KMS-11 (cell line): ENCODE results near the gene OR56A4.

Experiments
- H2AFZ ChIP-seq: fragments of 200-600 bp; sonication (generic); 2 replicates; pipeline ENCODE4 v1.6.1; 2016; ENCODE audit warnings: antibody characterized with exemption, mixed run types, low read depth
- H3K27ac ChIP-seq: fragments of 200-600 bp; sonication (generic); 2 replicates; pipeline ENCODE4 v1.6.1; 2016; ENCODE audit warnings: mild to moderate bottlenecking, mixed run types
- H3K27me3 ChIP-seq: fragments of 200-600 bp; sonication (generic); 2 replicates; pipeline ENCODE4 v1.6.1; 2017; ENCODE audit warnings: mild to moderate bottlenecking, low read depth, mixed run types, moderate library complexity; ENCODE audit not compliant: insufficient read depth
- H3K36me3 ChIP-seq: fragments of 200-600 bp; sonication (generic); 2 replicates; pipeline ENCODE4 v1.6.1; 2017; ENCODE audit warnings: mild to moderate bottlenecking, mixed run types; ENCODE audit not compliant: insufficient read depth
- H3K4me1 ChIP-seq: fragments of 200-600 bp; sonication (generic); 2 replicates; pipeline ENCODE4 v1.6.1; 2016; ENCODE audit warnings: mild to moderate bottlenecking, low read depth, mixed run types; ENCODE audit not compliant: poor library complexity, severe bottlenecking
- H3K4me2 ChIP-seq: fragments of 200-600 bp; sonication (generic); 2 replicates; pipeline ENCODE4 v1.7.0; 2016; ENCODE audit warnings: mild to moderate bottlenecking, mixed run types
- H3K4me3 ChIP-seq: fragments of 200-600 bp; sonication (generic); IDR thresholded peaks from 2 replicates; pipeline ENCODE4 v1.6.1; 2017; ENCODE audit warnings: low read depth, low read length, mixed read lengths; ENCODE audit not compliant: insufficient read depth
- H3K79me2 ChIP-seq: fragments of 200-600 bp; sonication (generic); 2 replicates; pipeline ENCODE4 v1.6.1; 2016; ENCODE audit warnings: low read depth, mixed run types; ENCODE audit not compliant: insufficient read depth
- H3K9ac ChIP-seq: fragments of 200-600 bp; sonication (generic); 2 replicates; pipeline ENCODE4 v1.6.1; 2016; ENCODE audit warnings: mild to moderate bottlenecking, mixed run types
- H4K20me1 ChIP-seq: fragments of 200-600 bp; sonication (generic); 2 replicates; pipeline ENCODE4 v1.6.1; 2016; ENCODE audit warnings: mild to moderate bottlenecking, mixed run types; ENCODE audit not compliant: insufficient read depth
- TF ChIP-seq, protein P1 (sequence below): fragments of 200-600 bp; sonication (generic); conservative IDR thresholded peaks from 2 replicates; pipeline ENCODE4 v1.6.1; 2017; ENCODE audit warnings: low read depth, mild to moderate bottlenecking, antibody characterized with exemption, low read length, moderate library complexity, mixed read lengths

OR56A4 gene

DNA sequence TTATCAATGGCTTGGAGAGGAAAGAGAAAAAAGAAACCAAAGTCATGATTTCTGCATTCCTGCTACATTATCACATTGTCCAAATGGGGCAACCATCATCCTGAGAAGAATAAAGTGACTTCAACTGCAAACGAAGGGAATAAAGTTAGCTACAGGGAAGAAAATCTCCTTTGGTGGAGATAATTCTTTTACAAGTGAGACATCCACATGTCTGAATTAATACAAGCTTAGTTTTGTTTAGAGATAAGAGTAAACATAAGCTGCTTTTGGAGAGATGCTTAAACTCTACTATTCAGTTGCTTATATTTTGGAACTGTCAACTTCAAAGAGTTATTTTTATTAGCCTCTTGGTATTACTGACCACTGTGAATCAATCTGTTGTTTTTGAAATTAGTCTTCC is 19.9 kb downstream of the OR56A4 start, which contains the start of gene OR52L1:
Gene OR52L1 (minus strand): TSS at position 101 of the 400 bp plus-strand sequence. CDS start 55 bp downstream, at position 46.
- H4K20me1 ChIP-seq = no peaks in the 10 kb centered on the region
- no peak within 1 kb of the TSS for H2AFZ ChIP-seq
- H3K27me3 ChIP-seq = no peaks in the 10 kb centered on the region
- no peaks in the 10 kb centered on the region for H3K4me1 ChIP-seq
- no peak within 1 kb of the TSS for H3K27ac ChIP-seq
- TF ChIP-seq, protein P1, sequence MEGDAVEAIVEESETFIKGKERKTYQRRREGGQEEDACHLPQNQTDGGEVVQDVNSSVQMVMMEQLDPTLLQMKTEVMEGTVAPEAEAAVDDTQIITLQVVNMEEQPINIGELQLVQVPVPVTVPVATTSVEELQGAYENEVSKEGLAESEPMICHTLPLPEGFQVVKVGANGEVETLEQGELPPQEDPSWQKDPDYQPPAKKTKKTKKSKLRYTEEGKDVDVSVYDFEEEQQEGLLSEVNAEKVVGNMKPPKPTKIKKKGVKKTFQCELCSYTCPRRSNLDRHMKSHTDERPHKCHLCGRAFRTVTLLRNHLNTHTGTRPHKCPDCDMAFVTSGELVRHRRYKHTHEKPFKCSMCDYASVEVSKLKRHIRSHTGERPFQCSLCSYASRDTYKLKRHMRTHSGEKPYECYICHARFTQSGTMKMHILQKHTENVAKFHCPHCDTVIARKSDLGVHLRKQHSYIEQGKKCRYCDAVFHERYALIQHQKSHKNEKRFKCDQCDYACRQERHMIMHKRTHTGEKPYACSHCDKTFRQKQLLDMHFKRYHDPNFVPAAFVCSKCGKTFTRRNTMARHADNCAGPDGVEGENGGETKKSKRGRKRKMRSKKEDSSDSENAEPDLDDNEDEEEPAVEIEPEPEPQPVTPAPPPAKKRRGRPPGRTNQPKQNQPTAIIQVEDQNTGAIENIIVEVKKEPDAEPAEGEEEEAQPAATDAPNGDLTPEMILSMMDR = no peak
- H3K4me3 ChIP-seq = no peak within 1 kb of the TSS
- no peak within 1 kb of the TSS for H3K9ac ChIP-seq
- no peak within 1 kb of the TSS for H3K4me2 ChIP-seq
- H3K36me3 ChIP-seq = no peaks in the 10 kb centered on the region
- no peaks in the 10 kb centered on the region for H3K79me2 ChIP-seq

DNA sequence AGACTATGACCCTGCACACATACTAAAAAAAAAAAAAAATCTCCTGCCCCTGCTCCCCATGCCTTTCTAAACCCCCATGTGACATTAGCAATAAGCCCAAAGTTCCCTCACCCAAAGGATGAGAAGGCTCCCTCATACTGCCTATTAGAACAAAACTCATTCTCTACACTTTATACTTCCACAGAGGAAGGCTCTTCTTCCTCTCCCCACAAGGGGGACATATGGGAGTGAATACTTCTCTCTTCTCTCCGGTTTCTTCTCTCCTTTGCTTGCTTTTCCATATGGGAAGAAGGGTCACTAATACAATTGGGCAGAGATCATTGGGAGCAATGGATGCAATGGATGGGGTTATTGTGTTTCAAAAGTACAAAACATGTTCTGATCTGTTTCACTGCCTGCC is 23.3 kb downstream of the OR56A4 start:
- Histone ChIP-seq H3K4me3 (no peak overlapping the region), H3K79me2 (no peaks in the 10 kb centered on the region), H3K27me3 (no peaks in the 10 kb centered on the region), H3K4me2 (no peak overlapping the region), H3K4me1 (no peaks in the 10 kb centered on the region), H2AFZ (no peak overlapping the region), H3K9ac (no peak overlapping the region), H3K36me3 (no peaks in the 10 kb centered on the region), H3K27ac (no peak overlapping the region), H4K20me1 (no peaks in the 10 kb centered on the region)
- TF ChIP-seq, protein P1 = no peak

DNA sequence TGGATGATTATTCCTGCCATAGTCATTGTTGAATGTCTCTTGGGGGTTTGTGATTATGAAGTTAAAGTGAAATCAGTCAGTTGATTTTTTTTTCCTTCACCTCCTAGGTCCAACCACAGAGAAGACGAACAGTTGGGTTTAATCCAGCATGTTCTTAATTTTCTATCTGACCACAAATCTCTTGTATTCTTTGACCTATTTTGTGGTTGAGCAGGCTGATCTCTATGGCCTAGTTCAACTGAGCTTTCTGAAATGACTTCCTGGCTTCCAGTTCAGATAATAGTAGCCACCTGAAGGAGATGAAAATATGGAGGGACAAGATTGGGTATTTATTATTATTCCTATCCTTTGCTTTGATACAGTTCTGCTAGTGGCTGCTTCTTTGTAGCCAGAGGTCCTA is 33.2 kb downstream of the OR56A4 start:
- Histone ChIP-seq H3K27ac (no peak overlapping the region), H2AFZ (no peak overlapping the region), H3K4me2 (0 out of 2 replicates have a peak overlapping the region, but pooled peaks have one; percentile 42), H4K20me1 (no peaks in the 10 kb centered on the region), H3K4me1 (peaks cover 16% of the 10 kb centered on the region), H3K27me3 (no peaks in the 10 kb centered on the region), H3K79me2 (no peaks in the 10 kb centered on the region), H3K36me3 (no peaks in the 10 kb centered on the region), H3K4me3 (no peak overlapping the region), H3K9ac (no peak overlapping the region)
- TF ChIP-seq, protein P1 = no peak

DNA sequence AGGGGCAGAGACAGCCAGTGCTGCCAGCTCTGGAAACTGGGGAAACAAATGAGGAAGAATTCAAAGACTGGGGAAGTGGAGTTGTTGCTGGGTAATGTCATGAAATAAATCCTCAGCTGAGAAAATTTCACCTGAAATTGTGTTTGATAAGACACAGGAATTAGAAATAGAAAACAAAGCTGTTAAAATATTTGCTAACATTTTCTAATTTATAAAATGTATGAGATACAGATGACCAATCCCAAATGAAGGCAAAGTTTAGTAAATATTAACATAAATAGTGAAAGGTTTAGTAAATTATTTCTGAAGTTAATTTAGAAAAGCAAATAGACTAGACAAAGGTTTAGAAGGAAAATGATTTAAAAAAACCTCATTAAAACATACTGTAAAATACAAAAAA is 38.4 kb downstream of the OR56A4 start, which contains the start of gene OR56A5:
Gene OR56A5 (minus strand): TSS at position 101 of the 400 bp plus-strand sequence. CDS start 0 bp downstream, at position 101.
- no peak within 1 kb of the TSS for H3K27ac ChIP-seq
- TF ChIP-seq, protein P1 = no peak
- H3K9ac ChIP-seq = no peak within 1 kb of the TSS
- no peak within 1 kb of the TSS for H2AFZ ChIP-seq
- peaks cover 8% of the 10 kb centered on the region for H3K4me1 ChIP-seq
- H3K4me2 ChIP-seq = no peak within 1 kb of the TSS
- H3K36me3 ChIP-seq = no peaks in the 10 kb centered on the region
- H3K79me2 ChIP-seq = no peaks in the 10 kb centered on the region
- H4K20me1 ChIP-seq = no peaks in the 10 kb centered on the region
- H3K27me3 ChIP-seq = no peaks in the 10 kb centered on the region
- no peak within 1 kb of the TSS for H3K4me3 ChIP-seq
